ENCODE data around the gene ID1. TPM values are rescaled to one million over a fixed set of nuclear protein-coding genes. Genes with fewer than 3 reads are reported as not detected.

The ID1 gene
- total and polyA plus RNA-seq, 2 of the 13 experiments (the other 11 are each of a cell fraction or from before 2014, with no cell fraction given) = 320 to 419 TPM

- TF ChIP-seq CSRNP1 (CRISPR knock-in tag; IDR thresholded peaks at IDR 0.05) (no peak), ZNF646 (CRISPR knock-in tag; IDR thresholded peaks at IDR 0.05) (no peak; the same call in 1 of the 2 replicates), NR2F1 (CRISPR knock-in tag; IDR thresholded peaks at IDR 0.05) (peak in 1 of 2 experiments; percentile 45; a peak in 1 of 4 replicates), HOXA3 (CRISPR knock-in tag; IDR thresholded peaks at IDR 0.05) (no peak), NONO (IDR thresholded peaks at IDR 0.05) (no peak), NONO (CRISPR knock-in tag; conservative IDR thresholded peaks at IDR 0.05) (no peak), ZNF761 (CRISPR knock-in tag; conservative IDR thresholded peaks at IDR 0.05) (no peak), ARID4A (CRISPR knock-in tag; IDR thresholded peaks at IDR 0.05; ENCODE audit: borderline replicate concordance) (no peak; the same call in 1 of the 2 replicates), TFDP1 (CRISPR knock-in tag; IDR thresholded peaks at IDR 0.05; ENCODE audit: borderline replicate concordance) (no peak; the same call in 1 of the 2 replicates), GATAD1 (CRISPR knock-in tag; IDR thresholded peaks at IDR 0.05) (no peak), NFE2L2 (IDR thresholded peaks at IDR 0.05; ENCODE audit: low read length) (peak; percentile 75; the same call in 1 of the 2 replicates), AGO1 (IDR thresholded peaks at IDR 0.05; ENCODE audit: low read depth, low read length, poor library complexity, severe bottlenecking) (peak; percentile 82), EEA1 (CRISPR knock-in tag; IDR thresholded peaks at IDR 0.05; ENCODE audit: borderline replicate concordance) (peak; percentile 78; the same call in 1 of the 2 replicates), CBX5 (CRISPR knock-in tag; IDR thresholded peaks at IDR 0.05; ENCODE audit: borderline replicate concordance) (peak; percentile 78)
These were observed 11.7 kb upstream of the ID1 start (continued) for GRCh38 chr20:31593221-31594001.

All from HepG2 (cell line).